Measurements from ENCODE around the gene TM7SF2.

The TM7SF2 gene

DNA sequence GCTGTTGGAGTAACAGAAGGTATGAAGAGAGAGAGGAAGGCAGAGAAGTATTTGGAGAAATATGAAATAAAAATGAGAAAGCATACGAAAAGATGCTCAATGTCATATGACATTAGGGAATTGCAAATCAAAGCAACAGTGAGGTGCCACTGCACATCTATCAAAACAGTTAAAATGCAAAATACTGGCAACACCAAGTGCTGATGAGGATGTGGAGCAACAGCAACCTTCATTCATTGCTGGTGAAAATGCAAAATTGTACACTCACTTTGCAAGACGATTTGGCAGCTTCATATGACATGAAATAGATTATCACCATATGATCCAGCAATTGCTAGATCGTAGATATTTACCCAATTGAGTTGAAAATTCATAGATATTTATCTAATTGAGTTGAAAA lies 49.0 kb downstream of the TM7SF2 start:
- no peaks in the 10 kb centered on the region for H3F3A ChIP-seq (ENCODE audit: insufficient read depth, low read length)
- H3K9ac ChIP-seq (ENCODE audit: low read length): no peak overlapping the region
- H3K79me2 ChIP-seq (ENCODE audit: low read length): no peaks in the 10 kb centered on the region
- no peaks in the 10 kb centered on the region for H3K9me3 ChIP-seq (replicated peaks; ENCODE audit: insufficient read depth, low read length)
- no peak for DNase-seq
- TF ChIP-seq EZH2 (optimal IDR thresholded peaks at IDR 0.05; ENCODE audit: low read depth, low read length) (no peak), EZH2phosphoT487 (IDR thresholded peaks at IDR 0.05; ENCODE audit: low read length) (no peak)
- TF ChIP-seq, protein P1, sequence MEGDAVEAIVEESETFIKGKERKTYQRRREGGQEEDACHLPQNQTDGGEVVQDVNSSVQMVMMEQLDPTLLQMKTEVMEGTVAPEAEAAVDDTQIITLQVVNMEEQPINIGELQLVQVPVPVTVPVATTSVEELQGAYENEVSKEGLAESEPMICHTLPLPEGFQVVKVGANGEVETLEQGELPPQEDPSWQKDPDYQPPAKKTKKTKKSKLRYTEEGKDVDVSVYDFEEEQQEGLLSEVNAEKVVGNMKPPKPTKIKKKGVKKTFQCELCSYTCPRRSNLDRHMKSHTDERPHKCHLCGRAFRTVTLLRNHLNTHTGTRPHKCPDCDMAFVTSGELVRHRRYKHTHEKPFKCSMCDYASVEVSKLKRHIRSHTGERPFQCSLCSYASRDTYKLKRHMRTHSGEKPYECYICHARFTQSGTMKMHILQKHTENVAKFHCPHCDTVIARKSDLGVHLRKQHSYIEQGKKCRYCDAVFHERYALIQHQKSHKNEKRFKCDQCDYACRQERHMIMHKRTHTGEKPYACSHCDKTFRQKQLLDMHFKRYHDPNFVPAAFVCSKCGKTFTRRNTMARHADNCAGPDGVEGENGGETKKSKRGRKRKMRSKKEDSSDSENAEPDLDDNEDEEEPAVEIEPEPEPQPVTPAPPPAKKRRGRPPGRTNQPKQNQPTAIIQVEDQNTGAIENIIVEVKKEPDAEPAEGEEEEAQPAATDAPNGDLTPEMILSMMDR (IDR thresholded peaks at IDR 0.05; ENCODE audit: low read length): no peak
- no peak overlapping the region for H3K4me2 ChIP-seq (ENCODE audit: low read depth, low read length)
- H3K27me3 ChIP-seq (replicated peaks; ENCODE audit: insufficient read depth, low read length): no peaks in the 10 kb centered on the region
- 0 out of 2 replicates have a peak, but pooled peaks cover 9% of the 10 kb centered on the region for H3K4me1 ChIP-seq (ENCODE audit: low read length)
- H3K36me3 ChIP-seq (replicated peaks; ENCODE audit: insufficient read depth, low read length): no peaks in the 10 kb centered on the region
- no peak overlapping the region for H3K27ac ChIP-seq (ENCODE audit: low read length)
- no peak overlapping the region for H3K4me3 ChIP-seq (ENCODE audit: low read length)
- no peaks in the 10 kb centered on the region for H3K9me2 ChIP-seq (replicated peaks; ENCODE audit: insufficient read depth, low read length)
- H4K20me1 ChIP-seq (ENCODE audit: insufficient read depth, low read length): no peaks in the 10 kb centered on the region
- H2AFZ ChIP-seq (ENCODE audit: low read length): no peak overlapping the region

DNA sequence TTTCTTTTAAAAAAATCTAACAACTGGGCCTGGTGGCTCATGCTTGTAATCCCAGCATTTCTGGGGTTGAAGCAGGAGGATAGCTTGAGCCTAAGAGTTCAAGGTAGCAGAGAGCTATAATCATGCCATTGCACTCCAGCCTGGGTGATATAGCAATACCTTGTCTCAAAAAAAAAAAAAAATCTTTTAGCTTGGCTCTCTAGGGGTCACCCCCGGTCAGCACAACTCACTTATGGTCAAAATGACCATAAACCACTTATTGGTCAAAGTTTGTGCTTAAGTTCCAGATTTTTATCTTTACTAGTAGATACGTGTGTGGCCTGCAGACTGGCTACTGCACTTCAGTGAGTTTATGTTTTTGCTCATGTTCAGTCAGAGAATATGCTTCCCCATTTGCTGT lies 52.0 kb downstream of the TM7SF2 start:
- Histone ChIP-seq H3F3A (ENCODE audit: insufficient read depth, low read length) (no peaks in the 10 kb centered on the region), H3K27ac (ENCODE audit: low read length) (no peak overlapping the region), H3K36me3 (replicated peaks; ENCODE audit: insufficient read depth, low read length) (no peaks in the 10 kb centered on the region), H2AFZ (ENCODE audit: low read length) (no peak overlapping the region), H3K27me3 (replicated peaks; ENCODE audit: insufficient read depth, low read length) (no peaks in the 10 kb centered on the region), H3K4me1 (ENCODE audit: low read length) (0 out of 2 replicates have a peak, but pooled peaks cover 8% of the 10 kb centered on the region), H3K9me3 (replicated peaks; ENCODE audit: insufficient read depth, low read length) (no peaks in the 10 kb centered on the region), H3K4me2 (ENCODE audit: low read depth, low read length) (no peak overlapping the region), H3K4me3 (ENCODE audit: low read length) (no peak overlapping the region), H4K20me1 (ENCODE audit: insufficient read depth, low read length) (no peaks in the 10 kb centered on the region), H3K9me2 (replicated peaks; ENCODE audit: insufficient read depth, low read length) (no peaks in the 10 kb centered on the region), H3K9ac (ENCODE audit: low read length) (no peak overlapping the region), H3K79me2 (ENCODE audit: low read length) (no peaks in the 10 kb centered on the region)
- no peak for DNase-seq
- TF ChIP-seq, protein P1 (IDR thresholded peaks at IDR 0.05; ENCODE audit: low read length): no peak
- TF ChIP-seq EZH2phosphoT487 (IDR thresholded peaks at IDR 0.05; ENCODE audit: low read length) (no peak), EZH2 (optimal IDR thresholded peaks at IDR 0.05; ENCODE audit: low read depth, low read length) (no peak)

Measured in MM.1S (cell line).